COLO829 (cell line): ENCODE measurements around the gene SNRPB.
"Not testable (repeated sequence)": the region's sequence is repeated elsewhere in the genome, so short reads cannot be mapped to it uniquely, and the experiment has no call there.

Source experiments
- DNase-seq: peaks from one replicate; pipeline ENCODE4 v3.0.0; 2012; ENCODE audit warnings: low spot score

The SNRPB gene

DNA sequence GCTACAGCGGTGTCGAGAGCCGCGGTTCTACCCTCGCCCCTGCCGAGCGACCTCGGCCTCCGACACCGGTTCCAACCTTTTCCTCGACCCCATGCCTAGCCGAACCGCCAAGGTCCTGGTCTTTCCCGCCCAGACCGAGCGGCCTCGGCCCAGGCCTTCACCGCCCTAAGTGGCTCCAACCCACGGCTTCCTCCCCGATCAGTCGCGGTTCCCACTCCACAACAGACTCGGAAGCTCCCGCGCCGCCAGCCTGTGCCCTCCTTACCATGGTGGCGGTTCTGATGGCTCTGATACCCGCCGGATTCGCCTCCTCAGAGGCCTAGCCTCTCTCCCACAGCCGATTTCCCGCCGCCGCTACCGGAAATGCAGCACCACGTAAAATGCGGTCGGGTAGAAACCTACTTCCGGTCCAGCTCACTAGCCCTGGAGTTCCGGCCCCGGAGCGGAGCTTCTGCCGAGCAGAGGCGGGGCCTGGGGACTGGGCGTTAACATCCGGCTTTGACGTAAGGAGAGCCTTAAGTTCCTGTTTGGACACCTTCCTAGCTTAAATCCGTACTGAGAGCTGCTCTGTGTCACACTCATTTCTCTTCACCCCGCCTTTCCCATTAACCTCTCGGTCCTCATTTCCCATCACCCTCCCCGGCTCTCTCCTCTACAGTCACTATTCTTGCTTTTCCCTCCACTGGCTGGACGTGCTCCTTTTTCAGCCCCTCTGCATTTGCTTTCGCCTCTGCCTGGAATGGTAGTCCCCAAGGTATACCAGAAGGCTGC is at the start of gene SNRPB:
SNRPB (minus strand) TSS at position 367 of the 771 bp plus-strand sequence; CDS start at position 268, 99 bp downstream.
- peak; percentile 100 for DNase-seq

- no peak for DNase-seq
These were observed 48.7 kb upstream of the SNRPB start for GRCh38 chr20:2519115-2519809.

DNA sequence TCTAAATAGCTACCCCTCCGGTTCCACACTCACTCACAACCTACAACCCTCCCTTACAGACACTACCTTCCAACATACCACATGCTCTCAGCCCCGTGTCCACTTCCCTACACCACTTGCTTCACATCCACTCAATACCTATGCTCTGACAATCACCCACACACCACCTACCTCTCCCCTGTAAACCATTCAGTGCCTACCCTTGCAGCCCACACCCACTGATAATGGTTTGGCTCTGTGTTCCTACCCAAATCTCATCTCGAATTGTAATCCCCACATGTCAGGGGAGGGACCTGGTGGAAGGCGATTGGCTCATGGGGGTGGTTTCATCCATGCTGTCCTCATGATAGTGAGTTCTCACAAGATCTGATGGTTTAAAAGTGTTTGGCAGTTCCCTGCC is 48.0 kb upstream of the SNRPB start:
- no peak for DNase-seq

- no peak for DNase-seq
These were observed 47.5 kb upstream of the SNRPB start for GRCh38 chr20:2518096-2518495.

DNA sequence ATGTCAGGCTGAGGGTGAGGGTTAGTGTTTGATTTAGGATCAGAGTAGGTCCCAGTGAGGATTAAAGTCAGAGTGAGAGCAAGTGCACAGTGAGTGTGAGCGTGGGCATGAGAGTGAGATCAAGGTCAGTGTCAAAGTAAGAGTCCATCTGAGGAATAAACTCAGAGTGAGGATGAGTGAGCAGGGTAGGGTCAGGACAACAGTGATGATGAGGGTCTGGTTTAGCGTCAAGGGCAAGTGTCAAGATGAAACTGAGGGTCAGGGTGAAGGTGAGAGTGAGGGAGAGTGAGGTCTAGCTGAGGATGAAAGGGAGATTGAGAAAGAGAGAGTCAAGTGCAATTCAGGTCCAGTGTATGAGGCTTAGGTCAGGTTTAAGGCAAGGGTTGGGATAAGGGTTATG is 45.8 kb upstream of the SNRPB start:
- no peak for DNase-seq

- no peak for DNase-seq
These were observed 44.6 kb upstream of the SNRPB start for GRCh38 chr20:2515203-2515602.

DNA sequence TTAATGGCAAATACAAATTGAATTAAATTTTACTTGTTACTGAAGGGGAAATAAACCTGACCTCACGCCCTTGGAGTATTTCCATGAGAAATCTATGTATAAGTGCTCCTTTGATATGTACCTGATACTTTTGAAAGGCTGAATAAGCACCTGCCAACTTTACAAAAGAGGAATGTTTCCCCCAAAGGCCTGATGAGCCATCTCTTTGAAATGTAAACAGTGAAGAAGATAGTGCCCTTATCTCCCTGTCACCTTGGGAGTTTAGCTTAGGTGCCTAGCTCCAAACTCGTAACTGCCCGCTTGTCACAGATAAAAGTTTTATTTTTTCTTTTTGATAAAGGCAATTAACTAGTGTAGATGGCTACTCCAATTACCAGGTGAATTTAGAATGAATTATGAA is 39.2 kb upstream of the SNRPB start:
- no peak for DNase-seq

DNA sequence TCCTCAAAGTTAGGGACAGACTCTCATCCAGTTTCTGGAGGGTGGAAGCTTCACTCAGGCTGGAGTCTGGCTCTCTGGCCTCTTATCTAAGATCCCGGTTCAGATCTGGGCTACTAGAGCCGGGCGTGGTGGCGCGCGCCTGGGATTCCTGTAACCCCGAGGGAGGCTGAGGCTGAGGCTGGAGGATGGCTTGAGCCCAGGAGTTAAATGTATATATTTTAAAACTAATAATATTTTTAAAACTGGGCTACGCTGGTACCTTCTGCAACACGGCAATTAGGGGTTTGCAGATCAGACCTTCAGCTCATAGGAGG is 38.8 kb upstream of the SNRPB start:
- no peak for DNase-seq

GRCh38 chr20:2508631-2509467 is 38.3 kb upstream of the SNRPB start, which contains the start of gene ZNF343:
ZNF343 (minus strand) TSS chr20:2508915; CDS start chr20:2493895, 15,020 bp downstream.
- peak; percentile 97 for DNase-seq

GRCh38 chr20:2507875-2508630 is 37.5 kb upstream of the SNRPB start:
- DNase-seq, result no peak

- no peak for DNase-seq
These were observed 36.9 kb upstream of the SNRPB start for GRCh38 chr20:2507464-2507863.

DNA sequence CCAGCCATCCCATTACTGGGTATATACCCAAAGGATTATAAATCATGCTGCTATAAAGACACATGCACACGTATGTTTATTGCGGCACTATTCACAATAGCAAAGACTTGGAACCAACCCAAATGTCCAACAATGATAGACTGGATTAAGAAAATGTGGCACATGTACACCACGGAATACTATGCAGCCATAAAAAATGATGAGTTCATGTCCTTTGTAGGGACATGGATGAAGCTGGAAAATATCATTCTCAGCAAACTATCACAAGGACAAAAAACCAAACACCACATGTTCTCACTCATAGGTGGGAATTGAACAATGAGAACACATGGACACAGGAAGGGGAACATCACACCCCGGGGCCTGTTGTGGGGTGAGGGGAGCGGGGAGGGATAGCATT is 35.8 kb upstream of the SNRPB start:
- DNase-seq, result not testable (repeated sequence)

GRCh38 chr20:2504803-2505202 is 34.2 kb upstream of the SNRPB start:
- DNase-seq, result not testable (repeated sequence)

GRCh38 chr20:2502808-2503384 is 32.3 kb upstream of the SNRPB start:
- not testable (repeated sequence) for DNase-seq

DNA sequence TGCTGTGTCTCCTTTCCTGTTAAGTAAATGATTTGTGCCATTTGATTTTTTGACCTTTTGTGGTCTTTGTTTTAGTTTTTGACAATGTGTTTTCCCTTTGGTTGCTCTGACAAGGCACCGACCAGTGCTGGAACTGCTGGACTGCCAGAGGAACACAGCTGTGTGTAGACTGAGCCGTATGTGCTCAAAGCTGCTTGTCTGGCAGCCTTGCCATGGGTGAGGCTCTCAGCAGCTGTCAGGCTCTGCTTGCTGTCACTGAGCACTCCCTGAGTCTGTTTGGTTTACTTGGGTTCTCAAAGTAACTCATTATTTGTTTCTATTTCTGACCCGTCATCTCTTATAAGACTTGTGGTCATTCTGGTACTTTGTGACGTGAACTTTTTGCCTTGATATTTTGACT is 15.1 kb upstream of the SNRPB start:
- no peak for DNase-seq

DNA sequence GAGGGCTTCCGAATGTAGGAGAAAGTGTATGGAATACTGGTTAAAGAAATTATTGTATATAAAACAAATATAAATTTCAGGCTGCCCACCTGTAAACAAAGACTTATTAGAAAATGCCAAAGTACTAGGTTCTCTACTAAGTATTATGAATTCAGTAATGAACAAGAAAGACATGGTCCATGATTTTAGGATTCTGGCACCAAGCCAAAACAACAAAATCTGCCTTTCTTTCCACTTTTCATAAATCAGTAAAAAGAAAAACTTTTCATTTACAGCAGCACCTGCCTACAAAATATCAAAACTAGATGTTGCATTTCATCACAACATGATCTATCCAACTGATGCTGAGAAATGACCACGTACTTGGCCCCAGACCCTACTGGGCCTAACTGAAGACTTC is 14.5 kb upstream of the SNRPB start:
- no peak for DNase-seq

- DNase-seq, result no peak
These were observed 12.9 kb upstream of the SNRPB start for GRCh38 chr20:2483504-2483903.

DNA sequence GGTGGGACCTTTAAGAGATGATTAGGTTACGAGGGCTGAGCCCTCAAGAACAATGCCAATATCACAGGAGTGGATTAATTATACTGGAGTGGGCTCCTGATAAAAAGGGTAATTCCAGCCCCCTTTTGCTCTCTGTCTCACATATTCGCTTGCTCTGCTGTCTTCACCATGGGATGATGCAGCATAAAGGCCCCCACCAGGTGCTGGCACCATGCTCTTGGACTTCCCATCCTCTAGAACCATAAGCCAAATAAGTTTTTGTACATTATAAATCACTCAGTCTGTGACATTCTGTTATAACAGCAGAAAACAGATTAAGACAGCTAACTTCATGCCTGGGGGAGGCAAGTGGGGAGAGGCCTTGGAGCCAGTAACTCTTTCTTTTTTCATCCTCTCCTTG is 9.8 kb upstream of the SNRPB start:
- DNase-seq, result no peak

DNA sequence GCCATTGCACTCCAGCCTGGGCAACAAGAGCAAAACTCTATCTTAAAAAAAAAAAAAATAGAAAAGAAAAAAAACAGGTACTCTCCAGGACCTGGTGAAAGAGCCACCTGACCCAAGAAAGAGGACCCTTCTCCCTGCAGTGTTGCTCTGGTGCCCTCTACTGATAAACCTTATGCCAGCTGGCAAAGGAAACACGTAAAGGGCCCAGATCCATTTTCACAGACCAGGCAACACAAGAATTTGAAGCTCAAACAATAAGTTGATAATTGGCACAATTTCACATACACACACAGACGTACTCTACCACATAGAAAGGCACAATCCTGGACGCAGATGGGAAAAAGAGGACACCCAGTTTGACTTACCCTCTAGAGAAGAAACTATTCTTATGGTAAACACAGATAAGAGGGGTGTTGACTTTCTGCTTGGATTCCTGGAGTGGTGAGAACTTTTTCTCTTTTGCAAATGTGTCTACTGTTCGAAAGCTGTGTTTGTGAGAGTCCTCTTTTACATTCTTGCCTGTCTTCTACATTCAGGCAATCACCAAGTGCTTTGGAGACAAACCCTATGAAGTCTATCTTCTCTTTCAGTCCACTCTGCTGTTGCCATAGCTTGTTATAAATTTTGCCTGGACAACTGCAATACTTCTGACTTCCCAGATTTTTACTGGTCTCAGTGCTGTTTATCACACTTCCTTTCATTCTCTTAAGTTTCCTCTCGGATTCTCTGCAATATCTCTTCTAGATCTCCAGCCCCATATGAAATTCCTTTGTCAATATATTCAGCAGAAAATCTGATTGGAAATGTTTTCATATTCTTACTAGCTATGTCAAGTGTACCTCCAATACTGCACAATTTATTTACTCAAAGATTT is 6.4 kb upstream of the SNRPB start:
- no peak for DNase-seq

- DNase-seq, result no peak
These were observed 5.5 kb upstream of the SNRPB start for GRCh38 chr20:2475850-2476741.
